ENCODE data around the gene ALDH3B1. TPM values are rescaled to one million over a fixed set of nuclear protein-coding genes. Genes with fewer than 3 reads are reported as not detected.

The ALDH3B1 gene
- total and polyA plus RNA-seq, 2 of the 4 experiments (the other 2 are of a cell fraction): 11.8 to 22.8 TPM

GRCh38 chr11:68071281-68072048 is 61.3 kb downstream of the ALDH3B1 start:
- Histone ChIP-seq H4K8ac (ENCODE audit: low read depth in 2 of 2, low read length in 2 of 2) (no peak overlapping the region), H3K56ac (ENCODE audit: extremely low read depth, insufficient read depth, low read length) (no peak overlapping the region), H2BK120ac (ENCODE audit: low read depth, low read length) (no peak overlapping the region), H2BK15ac (ENCODE audit: low read depth, low read length) (no peak overlapping the region), H3K23ac (ENCODE audit: low read depth, low read length) (no peak overlapping the region), H3K27me3 (ENCODE audit: control insufficient read depth, insufficient read depth, low read length) (no peaks in the 10 kb centered on the region), H3K79me1 (ENCODE audit: low read depth in 1 of 2, low read length in 2 of 2) (peaks cover 0 to 2% of the 10 kb centered on the region in 2 experiments; a peak in 1 of 4 replicates), H4K20me1 (ENCODE audit: insufficient read depth, low read length) (peaks cover 1% of the 10 kb centered on the region; the same call in 1 of the 2 replicates), H2AFZ (replicated peaks; ENCODE audit: low read length, poor library complexity) (no peak overlapping the region), H3K18ac (ENCODE audit: low read depth, low read length) (no peak overlapping the region), H3K27ac (ENCODE audit: insufficient read depth, low read length) (no peak overlapping the region), H3K36me3 (ENCODE audit: control insufficient read depth, insufficient read depth, low read length) (peaks cover 32% of the 10 kb centered on the region), H3K4ac (ENCODE audit: low read depth, low read length) (no peak overlapping the region), H3K9me3 (ENCODE audit: control insufficient read depth, insufficient read depth, low read length) (no peaks in the 10 kb centered on the region), H2BK20ac (ENCODE audit: low read depth, low read length) (no peak overlapping the region), H4K91ac (ENCODE audit: insufficient read depth, low read depth, low read length) (no peak overlapping the region), H3K9me1 (ENCODE audit: insufficient read depth, low read length) (peaks cover 5% of the 10 kb centered on the region; the same call in 1 of the 2 replicates), H3K14ac (replicated peaks; ENCODE audit: low read depth, low read length) (no peak overlapping the region), H2AK9ac (replicated peaks; ENCODE audit: low read depth, low read length, poor library complexity) (no peak overlapping the region), H2AK5ac (ENCODE audit: low read depth, low read length) (no peak overlapping the region), H3K4me3 (ENCODE audit: insufficient read depth, low read depth, low read length) (no peak overlapping the region), H3K4me2 (ENCODE audit: low read depth, low read length) (no peak overlapping the region), H3K4me1 (ENCODE audit: control insufficient read depth, insufficient read depth, low read length) (no peaks in the 10 kb centered on the region), H3K9ac (ENCODE audit: low read depth, low read length) (no peak overlapping the region), H2BK5ac (ENCODE audit: low read depth, low read length, poor library complexity, severe bottlenecking) (no peak overlapping the region), H4K5ac (ENCODE audit: low read depth, low read length) (no peak overlapping the region)
- no TSS peak for BruUV-seq (replicated peaks)
- in situ Hi-C loops (cut with MboI; ENCODE audit: low sequenced_read_pairs) (no loop called here), dilution Hi-C loops (cut with HindIII; ENCODE audit: low sequenced_read_pairs, unreplicated experiment) (no loop called here), intact Hi-C loops (cut with micrococcal nuclease) (no loop called here)
- ChIA-PET POLR2A (ENCODE audit: unreplicated experiment) (no interaction called here), CTCF (no interaction called here)
- DNase-seq (no peak), ATAC-seq (ENCODE audit: low read depth) (no peak)
- TF ChIP-seq CEBPB (IDR thresholded peaks at IDR 0.05; ENCODE audit: low read depth, low read length) (no peak), RFX5 (IDR thresholded peaks at IDR 0.05; ENCODE audit: low read depth, low read length) (no peak), POLR2A (IDR thresholded peaks at IDR 0.05; ENCODE audit: low read depth, low read length) (no peak), CTCF (conservative IDR thresholded peaks at IDR 0.05; ENCODE audit: low read depth, low read length) (no peak), CHD1 (IDR thresholded peaks at IDR 0.05; ENCODE audit: low read depth, low read length) (no peak), ELK1 (IDR thresholded peaks at IDR 0.05; ENCODE audit: borderline replicate concordance, low read depth, low read length) (no peak), MAFK (IDR thresholded peaks at IDR 0.05; ENCODE audit: low read depth, low read length) (no peak), BHLHE40 (IDR thresholded peaks at IDR 0.05; ENCODE audit: low read depth, low read length) (no peak), FOS (IDR thresholded peaks at IDR 0.05; ENCODE audit: low read depth, low read length) (no peak), USF2 (IDR thresholded peaks at IDR 0.05; ENCODE audit: low read depth, low read length) (no peak), MXI1 (IDR thresholded peaks at IDR 0.05; ENCODE audit: borderline replicate concordance, low read depth, low read length) (no peak), MAZ (IDR thresholded peaks at IDR 0.05; ENCODE audit: borderline replicate concordance, low read depth, low read length) (no peak), SMC3 (IDR thresholded peaks at IDR 0.05; ENCODE audit: low read depth, low read length) (no peak), RCOR1 (IDR thresholded peaks at IDR 0.05; ENCODE audit: insufficient replicate concordance, low read length) (no peak), NFE2L2 (IDR thresholded peaks at IDR 0.05; ENCODE audit: low read depth, low read length) (no peak), RAD21 (IDR thresholded peaks at IDR 0.05; ENCODE audit: low read length) (no peak)
- WGBS, 2 experiments (ENCODE audit: extremely low coverage in 2 of 2, insufficient read length in 1 of 2): no CpG with 5 or more reads among the region's 3 CpGs

All from IMR-90 (cell line).